ENCODE measurements around the gene TEX11.

TEX11 gene

DNA sequence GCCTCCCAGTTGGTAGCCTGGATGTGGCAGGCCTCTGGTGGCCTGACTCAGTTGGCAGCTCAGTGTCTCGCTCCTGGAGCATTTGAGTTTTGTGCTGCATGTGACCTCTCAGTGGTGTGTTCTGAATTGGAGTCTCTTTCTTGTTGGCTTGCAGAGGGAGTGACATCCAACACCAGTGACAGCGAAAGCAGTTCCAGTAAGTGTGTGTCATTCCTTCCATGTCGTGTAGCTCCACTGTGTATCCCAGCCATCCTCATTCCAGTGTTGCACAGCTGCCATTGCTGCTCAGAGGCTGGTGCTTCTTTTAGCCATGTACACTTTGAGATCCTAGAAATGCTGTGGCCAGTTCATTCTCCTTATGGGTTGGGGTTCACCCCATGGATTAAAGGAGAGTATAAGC, 411.5 kb downstream of the TEX11 start:
- no peak for DNase-seq (ENCODE audit: low read depth, low spot score)

DNA sequence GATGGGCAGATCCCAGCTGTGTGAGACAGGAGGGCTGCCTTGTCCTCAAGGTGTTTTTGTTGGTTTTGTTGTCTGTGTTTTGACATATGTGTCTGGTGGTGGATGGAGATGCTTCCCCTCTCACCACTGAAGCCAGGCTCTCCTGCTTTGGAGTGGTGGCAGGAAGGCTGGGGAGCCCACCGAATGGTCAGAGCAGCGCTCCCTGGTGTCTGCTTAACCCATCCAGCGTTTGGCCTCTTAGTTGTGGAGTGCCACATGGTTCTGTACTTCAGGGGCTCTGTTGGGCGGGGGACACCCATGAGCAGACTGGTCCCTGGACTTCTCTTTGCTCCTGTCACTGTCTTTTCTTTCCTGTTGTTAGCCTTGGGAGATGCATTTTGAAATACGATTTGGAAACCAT, 412.0 kb downstream of the TEX11 start:
- DNase-seq (ENCODE audit: low read depth, low spot score), result no peak

DNA sequence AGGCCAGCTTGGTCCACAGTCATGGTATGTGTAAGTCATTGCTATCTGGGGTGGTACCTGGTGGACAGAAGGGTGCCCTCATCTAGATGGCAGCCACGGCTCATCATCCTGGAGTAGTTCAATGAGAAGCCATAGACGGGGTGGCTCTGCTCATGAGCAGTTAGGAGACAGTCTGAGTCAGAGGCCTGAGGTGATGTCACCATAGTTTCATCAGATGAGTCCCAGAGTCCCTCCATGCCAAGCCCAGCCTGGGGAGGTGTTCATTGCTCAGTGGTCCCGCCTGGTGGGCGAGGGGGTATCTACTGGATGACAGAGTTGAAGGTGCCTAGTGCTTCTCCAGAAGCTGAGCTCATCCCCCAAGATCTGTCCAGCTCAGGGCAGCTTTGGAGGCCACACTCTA, 414.1 kb downstream of the TEX11 start:
- DNase-seq (ENCODE audit: low read depth, low spot score), result no peak

DNA sequence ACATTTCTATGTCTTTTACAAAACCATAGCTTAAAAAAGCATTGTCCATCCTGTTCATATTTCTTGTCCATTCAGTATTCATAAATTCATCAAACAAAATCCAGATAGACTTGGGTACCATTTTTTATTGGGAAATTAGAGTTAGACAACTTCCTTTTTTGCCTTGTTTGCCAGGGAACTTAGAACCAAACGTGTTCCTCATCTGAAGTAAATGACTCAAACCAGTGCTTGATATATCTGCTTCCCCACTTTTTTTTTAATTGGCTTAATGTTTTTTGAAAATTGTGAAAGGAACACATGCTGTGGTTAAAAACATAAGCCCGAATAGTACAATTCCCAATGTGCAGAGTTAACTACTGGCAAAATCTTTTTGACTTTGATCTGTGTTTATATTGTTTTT, 419.7 kb downstream of the TEX11 start:
- no peak for DNase-seq (ENCODE audit: low read depth, low spot score)

DNA sequence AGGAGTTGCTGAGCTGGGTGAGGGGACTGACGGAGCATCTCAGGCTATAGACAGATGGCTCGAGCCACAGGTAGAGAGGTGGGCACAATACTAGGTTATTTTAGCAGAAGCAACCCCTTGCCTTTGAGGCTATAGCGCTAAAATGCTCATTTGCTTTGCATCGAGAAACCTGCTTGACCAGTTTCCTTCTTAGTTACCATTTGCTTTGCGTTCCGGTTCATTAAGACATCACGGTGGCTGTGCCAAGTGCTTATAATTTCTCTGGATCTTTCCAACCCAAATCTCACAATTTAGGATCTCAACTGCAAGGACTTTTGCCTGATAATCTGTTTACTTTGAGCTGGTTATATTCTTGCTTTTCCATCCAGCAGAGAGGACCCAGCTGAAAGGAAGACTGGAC, 423.0 kb downstream of the TEX11 start:
- DNase-seq (ENCODE audit: low read depth, low spot score), result no peak

DNA sequence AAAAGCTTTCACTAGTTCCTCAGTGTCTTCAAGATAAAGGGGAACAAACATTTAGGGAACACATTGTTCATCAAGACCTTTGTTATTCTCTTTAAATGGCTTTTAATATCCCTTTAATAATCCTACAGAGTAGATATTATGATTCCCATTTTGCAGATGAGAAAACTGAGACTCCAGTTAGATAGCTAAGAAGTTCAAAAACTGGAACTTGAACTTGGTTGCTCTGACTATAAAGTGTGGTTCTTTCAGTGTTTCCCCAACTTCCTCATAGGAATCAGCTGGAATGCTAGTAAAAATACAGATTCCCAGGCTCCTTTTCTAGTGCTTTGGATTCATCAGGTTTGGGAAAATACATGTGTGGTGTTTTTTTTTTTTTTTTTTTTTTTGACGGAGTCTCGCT, 426.2 kb downstream of the TEX11 start:
- DNase-seq (ENCODE audit: low read depth, low spot score), result no peak

DNA sequence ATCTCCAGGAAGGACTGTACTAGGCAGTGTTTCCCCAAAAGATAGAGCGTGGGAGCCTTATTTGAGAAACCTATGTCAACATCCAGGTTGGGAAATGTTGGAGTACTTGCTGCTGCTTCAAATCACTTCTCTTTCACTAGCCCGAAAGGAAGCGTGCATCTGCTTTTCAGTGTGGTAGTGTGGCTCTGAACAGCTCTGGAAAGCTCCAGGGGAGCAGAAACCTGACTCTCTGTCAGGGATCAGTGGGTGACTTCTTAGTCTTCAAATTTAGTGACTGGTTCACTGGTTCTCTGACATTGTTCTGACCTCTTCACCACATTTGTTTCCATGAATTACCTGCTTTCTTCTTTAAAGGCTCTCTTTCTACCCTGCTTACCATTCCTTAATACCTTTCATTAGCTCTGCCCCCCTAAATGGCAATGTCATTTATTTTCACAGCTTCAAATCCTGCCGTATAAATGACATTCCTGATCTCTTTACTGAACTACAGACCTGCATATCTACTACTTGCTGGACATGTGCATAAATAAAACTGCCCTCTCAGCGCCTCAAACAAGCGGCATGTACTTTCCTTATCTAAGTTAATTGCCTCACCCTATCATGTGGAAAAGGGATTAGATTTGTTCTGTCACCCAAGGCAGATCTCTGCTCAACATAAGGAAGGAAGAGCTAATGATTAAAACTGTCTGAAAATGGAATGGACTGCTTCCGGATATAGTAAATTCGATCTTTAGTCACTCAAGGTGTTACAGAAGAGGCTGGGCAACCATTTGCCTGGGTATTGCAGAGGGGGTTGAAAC, 426.8 kb downstream of the TEX11 start:
- no peak for DNase-seq (ENCODE audit: low read depth, low spot score)

DNA sequence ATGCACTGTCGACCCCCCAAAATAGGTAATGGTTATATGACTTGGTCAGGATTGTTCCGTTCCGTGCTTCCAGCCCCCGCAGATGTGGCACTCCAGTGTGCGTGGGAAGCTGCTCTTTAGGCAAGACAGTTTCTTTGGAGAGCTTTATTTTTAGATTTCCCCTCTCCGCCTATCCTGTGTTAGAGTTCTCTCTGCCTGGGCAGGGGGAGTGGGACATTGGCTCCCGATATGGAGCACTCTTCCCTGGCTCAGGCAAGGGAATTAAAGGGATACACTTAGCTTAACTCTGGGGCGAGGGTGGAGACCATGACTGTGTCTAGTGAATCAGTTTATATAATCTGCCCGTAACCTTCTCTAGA, 427.9 kb downstream of the TEX11 start:
- DNase-seq (ENCODE audit: low read depth, low spot score), result no peak

DNA sequence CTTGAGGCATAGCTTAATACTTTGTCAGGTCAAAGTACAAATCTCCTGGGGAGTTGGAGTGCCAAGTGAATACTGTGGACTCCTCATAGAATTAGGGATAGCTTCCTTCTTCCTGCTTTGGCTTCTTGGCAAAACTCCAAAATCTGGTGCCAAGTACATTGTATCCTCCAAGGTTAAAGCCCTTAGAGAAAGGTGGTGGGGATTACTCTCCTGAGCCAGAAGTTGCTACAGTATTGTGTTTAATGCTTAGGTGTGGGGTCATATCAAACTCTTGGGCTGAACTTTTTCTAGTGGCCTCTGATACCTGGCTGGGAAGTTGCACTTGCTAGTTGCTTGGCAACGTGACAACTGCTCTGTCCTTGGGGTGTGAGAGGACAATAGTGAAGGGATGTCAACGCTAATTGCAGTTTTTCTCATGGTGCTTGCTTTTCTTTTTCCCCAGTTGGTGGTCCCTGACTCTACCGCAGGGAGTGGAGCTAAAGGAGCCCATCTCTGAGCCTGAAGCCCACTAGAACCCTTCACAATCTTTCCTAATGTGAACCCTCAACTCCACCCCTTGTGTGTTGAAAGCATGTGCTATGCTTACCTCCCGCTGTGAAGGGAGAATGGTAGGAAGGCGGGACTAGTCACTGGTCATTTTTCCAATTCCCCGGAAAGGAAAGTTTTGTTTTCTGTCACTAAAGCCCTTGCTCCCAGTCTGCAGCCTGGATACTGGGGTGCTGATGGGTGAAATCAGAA, 428.4 kb downstream of the TEX11 start:
- no peak for DNase-seq (ENCODE audit: low read depth, low spot score)

DNA sequence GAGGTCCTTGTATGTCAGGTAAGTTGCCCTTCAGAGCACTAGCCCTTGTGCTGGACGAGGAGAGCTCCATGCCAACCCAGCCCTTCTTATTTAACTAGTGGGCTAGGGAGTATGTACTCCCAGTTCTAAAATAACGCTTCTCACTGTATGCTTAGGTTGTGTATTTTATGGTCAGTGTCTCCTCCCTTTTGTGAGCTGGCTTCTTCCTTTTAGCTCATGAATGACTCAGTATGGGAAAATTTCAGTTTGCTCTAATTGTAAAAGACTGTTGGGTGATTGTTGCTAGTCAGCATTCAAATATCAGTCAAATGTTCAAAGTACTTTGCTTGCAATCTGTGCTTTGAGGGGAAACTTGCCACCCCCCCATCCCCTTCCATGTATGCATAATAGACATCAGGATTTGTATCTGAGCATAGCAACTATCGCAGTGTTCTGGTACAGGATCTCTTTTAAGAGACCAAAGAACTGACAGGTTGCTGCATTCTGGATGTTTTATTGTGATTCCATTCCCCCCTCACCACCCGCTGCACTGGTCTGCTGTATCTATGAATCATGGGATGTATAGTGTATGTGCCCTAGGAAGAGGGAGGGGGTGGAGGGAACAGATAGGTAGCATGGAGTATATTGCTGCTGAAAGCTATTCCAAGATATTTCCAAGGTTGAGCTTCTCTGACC, 429.1 kb downstream of the TEX11 start:
- DNase-seq (ENCODE audit: low read depth, low spot score), result no peak
